H9 (cell line): ENCODE measurements around the gene TLE4. TPM values are rescaled to one million over a fixed set of nuclear protein-coding genes. Genes with fewer than 3 reads are reported as not detected.
A peak's percentile ranks its signal among the peaks of the same experiment; 100 is the strongest.

ENCODE experiments used
- DNase-seq: peaks from one replicate; pipeline ENCODE4 v3.0.0-alpha.2; 2017
- H2AFZ ChIP-seq: one replicate; pipeline ENCODE4 v1.6.1; 2013; ENCODE audit warnings: mild to moderate bottlenecking, low read length, control low read depth, moderate library complexity
- H2AK5ac ChIP-seq: 2 replicates; pipeline ENCODE4 v1.6.1; 2013; ENCODE audit warnings: low read length, control low read depth, mixed read lengths; ENCODE audit not compliant: insufficient read length
- H2BK120ac ChIP-seq: one replicate; pipeline ENCODE4 v1.6.1; 2013; ENCODE audit warnings: low read depth, mild to moderate bottlenecking, low read length, control low read depth, inconsistent platforms; ENCODE audit not compliant: poor library complexity, severe bottlenecking
- H2BK12ac ChIP-seq: 2 replicates; pipeline ENCODE4 v1.6.1; 2013; ENCODE audit warnings: low read length, control low read depth, mixed read lengths, low read depth; ENCODE audit not compliant: insufficient read length
- H2BK15ac ChIP-seq: 2 replicates; pipeline ENCODE4 v1.6.1; 2013; ENCODE audit warnings: low read depth, low read length, control low read depth
- H2BK20ac ChIP-seq: one replicate; pipeline ENCODE4 v1.6.1; 2013; ENCODE audit warnings: low read depth, mild to moderate bottlenecking, low read length, control low read depth, inconsistent platforms; ENCODE audit not compliant: poor library complexity, severe bottlenecking
- H2BK5ac ChIP-seq: 2 replicates; pipeline ENCODE4 v1.6.1; 2013; ENCODE audit warnings: low read length, control low read depth, mixed read lengths; ENCODE audit not compliant: insufficient read length
- H3K14ac ChIP-seq: 2 replicates; pipeline ENCODE4 v1.6.1; 2013; ENCODE audit warnings: low read length, control low read depth; ENCODE audit not compliant: insufficient read depth
- H3K18ac ChIP-seq: 2 replicates; pipeline ENCODE4 v1.6.1; 2013; ENCODE audit warnings: low read depth, mild to moderate bottlenecking, mixed read lengths, low read length, control low read depth; ENCODE audit not compliant: insufficient read length
- H3K23ac ChIP-seq: 2 replicates; pipeline ENCODE4 v1.6.1; 2013; ENCODE audit warnings: low read length, control low read depth, mixed read lengths, low read depth; ENCODE audit not compliant: insufficient read length
- H3K23me2 ChIP-seq: 2 replicates; pipeline ENCODE4 v1.6.1; 2013; ENCODE audit warnings: low read depth, mild to moderate bottlenecking, mixed read lengths, low read length, control low read depth; ENCODE audit not compliant: insufficient read length, poor library complexity, severe bottlenecking
- H3K27ac ChIP-seq: 2 replicates; pipeline ENCODE4 v1.5.1; 2013; ENCODE audit warnings: low read length, control low read depth, mixed read lengths, low read depth; ENCODE audit not compliant: insufficient read length
- H3K27me3 ChIP-seq: 2 replicates; pipeline ENCODE4 v1.6.1; 2013; ENCODE audit warnings: low read length, control low read depth, inconsistent platforms; ENCODE audit not compliant: insufficient read depth
- H3K4ac ChIP-seq: 2 replicates; pipeline ENCODE4 v1.6.1; 2013; ENCODE audit warnings: low read depth, mild to moderate bottlenecking, control low read depth, inconsistent platforms, low read length, moderate library complexity
- H3K4me1 ChIP-seq: 2 replicates; pipeline ENCODE4 v1.6.1; 2013; ENCODE audit warnings: low read length, control low read depth, inconsistent platforms; ENCODE audit not compliant: insufficient read depth
- H3K4me2 ChIP-seq: 2 replicates; pipeline ENCODE4 v1.6.1; 2013; ENCODE audit warnings: low read length, control low read depth, mixed read lengths; ENCODE audit not compliant: insufficient read length, insufficient read depth
- H3K56ac ChIP-seq: 2 replicates; pipeline ENCODE4 v1.6.1; 2013; ENCODE audit warnings: low read depth, mild to moderate bottlenecking, mixed read lengths, low read length, control low read depth; ENCODE audit not compliant: insufficient read length
- H3K79me1 ChIP-seq: 2 replicates; pipeline ENCODE4 v1.6.1; 2013; ENCODE audit warnings: low read depth, mild to moderate bottlenecking, moderate library complexity, low read length, control low read depth, inconsistent platforms; ENCODE audit not compliant: insufficient read depth, poor library complexity, severe bottlenecking
- H3K79me2 ChIP-seq: 2 replicates; pipeline ENCODE4 v1.6.1; 2013; ENCODE audit warnings: low read length, control low read depth, inconsistent platforms; ENCODE audit not compliant: insufficient read depth
- H3K9ac ChIP-seq: 2 replicates; pipeline ENCODE4 v1.6.1; 2013; ENCODE audit warnings: low read length, control low read depth, mixed read lengths; ENCODE audit not compliant: insufficient read length; ENCODE audit errors: extremely low read depth
- H3K9me3 ChIP-seq: one replicate; pipeline ENCODE4 v1.6.1; 2013; ENCODE audit warnings: low read depth, low read length, inconsistent platforms; ENCODE audit not compliant: control insufficient read depth
- H3T11ph ChIP-seq: one replicate; pipeline ENCODE4 v1.6.1; 2013; ENCODE audit warnings: mild to moderate bottlenecking, low read length, control low read depth, inconsistent platforms
- H4K20me1 ChIP-seq: one replicate; pipeline ENCODE4 v1.6.1; 2013; ENCODE audit not compliant: control insufficient read depth, insufficient read length, insufficient read depth
- H4K5ac ChIP-seq: 2 replicates; pipeline ENCODE4 v1.6.1; 2013; ENCODE audit warnings: low read depth, mild to moderate bottlenecking, mixed read lengths, low read length, control low read depth; ENCODE audit not compliant: insufficient read length
- H4K8ac ChIP-seq: replicated peaks from 2 replicates; pipeline ENCODE4 v1.6.1; 2013; ENCODE audit warnings: low read length, control low read depth, mixed read lengths, low read depth; ENCODE audit not compliant: insufficient read length
- H4K91ac ChIP-seq: 2 replicates; pipeline ENCODE4 v1.6.1; 2013; ENCODE audit warnings: low read depth, mild to moderate bottlenecking, moderate library complexity, mixed read lengths, low read length, control low read depth; ENCODE audit not compliant: insufficient read length
- H3K27ac Mint-ChIP-seq, 3 experiments: 2 replicates in 2 of 3; 3 replicates in 1 of 3; pipeline ENCODE4 v1.8.0; 2020 to 2021; ENCODE audit warnings: mixed read lengths in 3 of 3, mild to moderate bottlenecking in 1 of 3, moderate library complexity in 1 of 3
- H3K27me3 Mint-ChIP-seq: 2 replicates; pipeline ENCODE4 v1.8.0; 2021; ENCODE audit warnings: low read depth, mild to moderate bottlenecking, moderate library complexity, mixed read lengths
- H3K36me3 Mint-ChIP-seq, 3 experiments: 2 replicates in 2 of 3; 3 replicates in 1 of 3; pipeline ENCODE4 v1.8.0; 2020 to 2021; ENCODE audit warnings: low read depth in 3 of 3, mixed read lengths in 3 of 3; ENCODE audit not compliant: insufficient read depth in 1 of 3
- H3K4me1 Mint-ChIP-seq, 2 experiments: 2 replicates each; pipeline ENCODE4 v1.8.0; 2020; ENCODE audit warnings: mixed read lengths in 2 of 2
- H3K4me3 Mint-ChIP-seq, 2 experiments: 2 replicates in 1 of 2; 3 replicates in 1 of 2; pipeline ENCODE4 v1.8.0; 2020 to 2021; ENCODE audit warnings: mild to moderate bottlenecking in 2 of 2, mixed read lengths in 2 of 2, moderate library complexity in 1 of 2
- H3K9me3 Mint-ChIP-seq, 2 experiments: 2 replicates in 1 of 2; 3 replicates in 1 of 2; pipeline ENCODE4 v1.8.0; 2020; ENCODE audit warnings: mild to moderate bottlenecking in 2 of 2, mixed read lengths in 2 of 2, moderate library complexity in 1 of 2
- WGBS: extraction: QIAGEN DNeasy Blood & Tissue Kit; methylation state at CpG from one replicate; pipeline ENCODE4 v1.1.7; 2013; ENCODE audit warnings: missing lambda C conversion rate, low lambda C conversion rate, mixed read lengths; ENCODE audit not compliant: insufficient read length; ENCODE audit errors: extremely low coverage; 5-methylcytosine and 5-hydroxymethylcytosine counted together
- total RNA-seq: library from RNA; stranded (reverse); gene quantifications from 2 replicates; pipeline ENCODE4 v1.2.1, GENCODE V29; 2021
- TF ChIP-seq, protein P1 (sequence below): fragments of 200-600 bp; sonication (generic); conservative IDR thresholded peaks from 3 replicates; pipeline ENCODE4 v1.8.0; 2021; ENCODE audit warnings: antibody characterized with exemption, mild to moderate bottlenecking

The TLE4 gene
- total RNA-seq, 1 experiment from 2014 or later: 35.1 TPM

DNA sequence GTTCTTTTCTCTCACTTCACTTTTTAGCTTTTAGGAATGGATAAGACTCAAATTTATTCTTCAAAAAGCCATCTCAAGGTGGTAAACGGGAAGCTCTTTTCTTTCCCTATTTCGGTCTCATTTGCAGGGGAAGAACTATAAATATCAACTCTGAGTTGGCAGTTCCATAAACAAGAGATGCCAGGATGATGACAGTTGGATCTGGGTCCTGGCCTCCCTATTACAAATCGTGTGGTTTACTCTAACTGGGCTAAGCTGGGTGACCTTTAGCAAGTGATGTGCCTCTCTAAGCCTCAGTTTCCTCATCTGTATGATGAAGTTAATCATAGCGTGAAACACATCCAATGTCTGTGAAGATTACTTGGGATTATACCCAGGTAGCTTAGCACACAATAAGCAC, 44.2 kb downstream of the TLE4 start:
- H2BK12ac ChIP-seq: no peak overlapping the region
- no peak overlapping the region for H3K18ac ChIP-seq
- Mint-ChIP-seq H3K36me3 (peaks cover 0 to 5% (median 0%) of the 10 kb centered on the region in 3 experiments; a peak in 3 of 7 replicates), H3K4me3 (no peak overlapping the region), H3K4me1 (peaks cover 38 to 45% of the 10 kb centered on the region in 2 experiments), H3K9me3 (no peaks in the 10 kb centered on the region), H3K27ac (peak overlapping the region in 1 of 3 experiments; percentile 18; a peak in 1 of 7 replicates), H3K27me3 (no peaks in the 10 kb centered on the region)
- H3K79me1 ChIP-seq: peaks cover 6% of the 10 kb centered on the region
- no peak overlapping the region for H4K91ac ChIP-seq
- no peak overlapping the region for H4K8ac ChIP-seq
- no peak overlapping the region for H2BK120ac ChIP-seq
- H3K23me2 ChIP-seq: no peaks in the 10 kb centered on the region
- DNase-seq: no peak
- H3K14ac ChIP-seq: no peak overlapping the region
- no peak overlapping the region for H3K56ac ChIP-seq
- peaks cover 5% of the 10 kb centered on the region; the same call in 1 of the 2 replicates for H3K4me1 ChIP-seq
- H3K27ac ChIP-seq: no peak overlapping the region
- no peak overlapping the region for H3K9ac ChIP-seq
- no peak overlapping the region for H2BK20ac ChIP-seq
- H3K9me3 ChIP-seq: no peaks in the 10 kb centered on the region
- H3T11ph ChIP-seq: no peak overlapping the region
- no peaks in the 10 kb centered on the region for H3K79me2 ChIP-seq
- WGBS: no CpG with 5 or more reads among the region's 4 CpGs
- H2BK15ac ChIP-seq: no peak overlapping the region
- no peaks in the 10 kb centered on the region for H4K20me1 ChIP-seq
- H3K23ac ChIP-seq: no peak overlapping the region
- H3K27me3 ChIP-seq: no peaks in the 10 kb centered on the region
- TF ChIP-seq, protein P1, sequence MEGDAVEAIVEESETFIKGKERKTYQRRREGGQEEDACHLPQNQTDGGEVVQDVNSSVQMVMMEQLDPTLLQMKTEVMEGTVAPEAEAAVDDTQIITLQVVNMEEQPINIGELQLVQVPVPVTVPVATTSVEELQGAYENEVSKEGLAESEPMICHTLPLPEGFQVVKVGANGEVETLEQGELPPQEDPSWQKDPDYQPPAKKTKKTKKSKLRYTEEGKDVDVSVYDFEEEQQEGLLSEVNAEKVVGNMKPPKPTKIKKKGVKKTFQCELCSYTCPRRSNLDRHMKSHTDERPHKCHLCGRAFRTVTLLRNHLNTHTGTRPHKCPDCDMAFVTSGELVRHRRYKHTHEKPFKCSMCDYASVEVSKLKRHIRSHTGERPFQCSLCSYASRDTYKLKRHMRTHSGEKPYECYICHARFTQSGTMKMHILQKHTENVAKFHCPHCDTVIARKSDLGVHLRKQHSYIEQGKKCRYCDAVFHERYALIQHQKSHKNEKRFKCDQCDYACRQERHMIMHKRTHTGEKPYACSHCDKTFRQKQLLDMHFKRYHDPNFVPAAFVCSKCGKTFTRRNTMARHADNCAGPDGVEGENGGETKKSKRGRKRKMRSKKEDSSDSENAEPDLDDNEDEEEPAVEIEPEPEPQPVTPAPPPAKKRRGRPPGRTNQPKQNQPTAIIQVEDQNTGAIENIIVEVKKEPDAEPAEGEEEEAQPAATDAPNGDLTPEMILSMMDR: no peak
- no peak overlapping the region for H4K5ac ChIP-seq
- no peak overlapping the region for H2AFZ ChIP-seq
- no peak overlapping the region for H2BK5ac ChIP-seq
- no peak overlapping the region for H2AK5ac ChIP-seq
- H3K4ac ChIP-seq: no peak overlapping the region
- no peak overlapping the region for H3K4me2 ChIP-seq
